Forelimb muscle (tissue), 1 donor: ENCODE data around the gene PDCD5. TPM values are rescaled to one million over a fixed set of nuclear protein-coding genes. Genes with fewer than 3 reads are reported as not detected.
"Not testable (repeated sequence)": the region's sequence is repeated elsewhere in the genome, so short reads cannot be mapped to it uniquely, and the experiment has no call there.

ENCODE experiments used
- DNase-seq: peaks from one replicate; pipeline ENCODE4 v3.0.0-alpha.2; 2013; ENCODE audit warnings: low read depth
- polyA plus RNA-seq: library from polyadenylated mRNA; unstranded; fragments of 120-200 nt; gene quantifications from one replicate; pipeline ENCODE4 v1.2.1, GENCODE V29; 2013; ENCODE audit not compliant: insufficient read length

PDCD5 gene
- polyA plus RNA-seq, 1 donor: 138 TPM

DNA sequence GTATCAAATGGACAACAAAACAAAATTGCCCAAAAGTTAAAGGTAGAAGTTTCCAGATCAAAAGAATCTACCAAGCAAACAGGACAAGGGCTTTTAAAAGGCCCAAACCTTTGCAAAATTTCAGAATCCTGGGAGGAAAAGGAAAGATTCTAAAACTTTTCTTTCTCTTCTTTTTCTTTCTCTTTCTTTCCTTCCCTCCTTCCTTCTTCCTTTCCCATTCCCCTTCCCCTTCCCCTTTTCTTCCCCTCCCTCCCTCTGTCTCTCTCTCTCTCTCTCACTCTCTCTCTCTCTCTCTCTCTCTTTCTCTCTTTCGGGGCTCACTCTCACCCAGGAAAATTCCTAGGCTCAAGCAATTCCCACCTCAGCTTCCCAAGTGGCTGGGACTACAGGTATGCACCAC is 4.2 kb upstream of the PDCD5 start:
- no peak for DNase-seq

DNA sequence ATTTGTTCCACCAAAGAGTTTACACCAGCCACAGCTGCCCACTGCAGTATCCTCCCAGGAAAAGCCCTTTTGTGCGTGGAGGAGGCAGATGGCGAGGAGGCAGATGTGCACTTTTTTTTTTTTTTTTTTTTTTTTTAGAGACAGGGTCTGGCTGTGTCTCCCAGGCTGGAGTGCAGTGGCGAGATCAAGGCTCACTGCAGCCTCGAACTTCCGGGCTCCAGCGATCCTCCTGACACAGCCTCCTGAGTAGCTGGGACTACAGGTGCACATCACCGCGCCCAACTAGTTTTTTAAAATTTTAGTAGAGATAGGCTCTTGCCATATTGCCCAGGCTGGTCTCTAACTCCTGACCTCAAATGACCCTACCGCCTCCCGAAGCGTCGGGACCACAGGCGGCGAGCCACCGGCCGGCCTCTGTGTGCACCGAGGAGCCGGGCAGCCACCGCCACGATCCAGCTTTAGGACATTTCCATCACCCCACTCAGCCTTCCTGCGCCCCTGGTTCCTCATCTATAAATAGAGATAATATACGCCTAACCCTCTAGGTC is 563 bp upstream of the PDCD5 start:
- DNase-seq: no peak

GRCh38 chr19:32581705-32582179 is 752 bp downstream of the PDCD5 start:
- no peak for DNase-seq

- not testable (repeated sequence) for DNase-seq
Observed at GRCh38 chr19:32587747-32588504, 6.9 kb downstream of the PDCD5 start.

- DNase-seq: no peak
Observed at GRCh38 chr19:32594021-32594420, 13.0 kb downstream of the PDCD5 start.

- no peak for DNase-seq
Observed at GRCh38 chr19:32595491-32595890, 14.5 kb downstream of the PDCD5 start.

- DNase-seq: no peak
Observed at GRCh38 chr19:32598022-32598421, 17.0 kb downstream of the PDCD5 start.

- no peak for DNase-seq
Observed at GRCh38 chr19:32599258-32599657, 18.3 kb downstream of the PDCD5 start.

- no peak for DNase-seq
Observed at GRCh38 chr19:32599736-32600157, 18.8 kb downstream of the PDCD5 start.

DNA sequence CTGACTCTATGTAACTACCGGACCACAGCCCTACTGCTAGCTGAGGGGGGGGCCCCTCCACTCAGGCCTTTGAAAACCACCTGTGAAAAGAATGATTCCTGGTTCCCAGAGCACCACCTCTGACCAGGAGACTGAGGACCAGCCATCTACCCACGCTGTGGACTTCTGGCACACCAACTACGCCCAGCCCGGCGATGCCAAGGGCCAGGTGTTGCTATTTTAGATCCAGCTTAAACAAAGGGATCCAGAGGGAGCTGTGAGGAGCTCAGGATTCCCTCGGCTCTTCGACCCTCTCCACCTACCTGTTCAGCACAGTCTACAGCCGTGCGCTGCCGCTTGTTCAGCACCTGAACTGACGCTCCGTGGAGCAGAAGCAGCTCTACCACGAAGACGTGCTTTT is 23.0 kb downstream of the PDCD5 start:
- no peak for DNase-seq

GRCh38 chr19:32605544-32605943 is 24.6 kb downstream of the PDCD5 start:
- no peak for DNase-seq

- no peak for DNase-seq
Observed at GRCh38 chr19:32606289-32606688, 25.3 kb downstream of the PDCD5 start.

DNA sequence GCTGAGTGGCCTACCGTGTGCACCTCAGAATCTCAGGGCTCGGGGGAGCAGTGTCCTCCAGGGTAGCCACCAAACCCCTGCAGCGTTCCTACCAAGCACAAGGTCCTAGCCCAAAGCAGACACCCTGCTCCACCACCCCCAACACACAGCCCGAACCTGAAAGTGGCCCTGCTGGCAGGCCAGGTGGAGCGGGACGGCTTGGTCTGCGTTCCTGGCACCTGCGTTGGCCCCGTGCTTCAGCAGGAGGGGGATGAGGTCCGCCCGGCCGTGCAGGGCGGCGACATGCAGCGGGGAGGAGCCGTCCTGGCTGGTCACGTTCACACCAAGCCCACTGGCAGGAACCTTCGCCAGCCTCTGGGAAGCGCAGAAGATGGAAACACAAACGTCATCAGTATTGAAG is 26.5 kb downstream of the PDCD5 start:
- DNase-seq: no peak

DNA sequence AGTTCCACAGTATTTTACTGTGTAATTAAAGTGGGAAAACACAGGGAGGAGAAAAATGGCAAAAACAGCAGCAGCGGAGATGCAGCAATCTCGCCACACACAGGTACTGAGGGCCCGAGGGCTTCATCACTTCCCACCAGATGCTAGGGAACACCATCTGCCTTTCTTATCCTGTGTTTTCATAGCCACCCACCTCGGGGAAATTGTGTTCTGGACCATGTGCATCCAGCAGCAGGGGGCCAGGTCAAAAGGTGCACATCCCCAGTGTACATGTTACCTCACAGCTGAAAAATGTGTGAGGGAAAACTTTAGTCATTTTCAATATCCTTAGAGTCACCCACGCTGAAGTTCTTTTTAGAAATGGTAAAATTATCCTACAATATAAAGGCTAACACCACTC is 30.2 kb downstream of the PDCD5 start:
- DNase-seq: no peak

DNA sequence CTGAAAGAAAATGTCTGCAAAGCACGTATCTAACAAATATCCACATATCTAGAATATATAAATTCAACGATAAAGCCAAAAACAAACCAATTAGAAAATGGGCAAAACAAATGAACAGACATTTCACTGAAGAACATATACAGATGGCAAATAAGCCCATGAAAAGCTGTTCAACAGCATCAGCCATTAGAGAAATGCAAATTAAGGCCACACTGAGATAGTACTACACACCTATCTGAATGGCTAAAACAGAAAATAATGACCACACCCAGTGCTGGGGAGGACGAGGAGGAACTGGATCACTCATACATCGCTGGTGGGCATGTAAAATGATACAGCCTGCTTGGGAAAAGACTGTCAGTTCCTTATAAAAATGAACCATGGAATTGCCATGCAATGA is 32.0 kb downstream of the PDCD5 start:
- no peak for DNase-seq

DNA sequence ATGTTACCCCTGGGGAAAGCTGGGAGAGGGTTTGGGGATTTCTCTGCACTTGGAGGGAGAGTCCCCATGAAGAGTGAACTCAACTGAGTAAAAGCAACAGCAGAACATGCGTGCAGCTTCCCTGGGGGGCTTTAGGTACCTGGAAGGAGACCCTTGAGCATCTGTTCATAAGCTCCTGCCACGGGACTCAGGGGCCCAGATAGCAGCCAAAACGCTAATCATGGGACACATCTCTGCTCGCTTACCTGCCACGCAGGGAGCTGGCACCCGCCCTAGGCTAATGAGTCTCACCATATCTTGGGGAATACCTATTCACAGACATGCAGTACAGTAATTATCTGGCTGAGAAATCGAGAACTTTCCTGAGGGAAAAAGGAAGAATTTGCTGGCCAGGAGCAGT is 33.9 kb downstream of the PDCD5 start:
- no peak for DNase-seq

- DNase-seq: no peak
Observed at GRCh38 chr19:32615569-32615968, 34.6 kb downstream of the PDCD5 start.

GRCh38 chr19:32619051-32619685 is 38.2 kb downstream of the PDCD5 start:
- no peak for DNase-seq

DNA sequence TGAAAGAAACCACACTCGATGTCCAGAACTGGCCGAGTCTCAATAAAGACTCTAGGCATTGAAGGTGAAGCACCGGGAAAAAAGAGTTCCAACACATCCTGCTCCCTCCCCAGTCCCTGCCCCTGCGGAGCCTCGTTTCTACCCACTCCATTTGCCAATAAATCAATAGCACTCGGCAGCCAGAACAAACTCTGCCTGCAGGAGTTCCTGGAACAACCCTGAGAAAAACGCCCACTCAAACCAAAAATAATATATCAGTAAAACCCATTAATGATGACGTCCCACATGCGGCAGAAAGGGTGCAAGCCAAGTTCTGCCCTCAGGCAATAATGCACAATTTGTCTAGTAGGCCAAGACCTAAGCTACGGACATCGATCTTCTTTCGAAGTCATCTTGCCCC is 41.0 kb downstream of the PDCD5 start:
- DNase-seq: no peak

- DNase-seq: no peak
Observed at GRCh38 chr19:32624410-32624809, 43.4 kb downstream of the PDCD5 start.

- no peak for DNase-seq
Observed at GRCh38 chr19:32626969-32627368, 46.0 kb downstream of the PDCD5 start.

GRCh38 chr19:32627714-32628270 is 46.8 kb downstream of the PDCD5 start:
- no peak for DNase-seq

- DNase-seq: no peak
Observed at GRCh38 chr19:32630338-32630737, 49.3 kb downstream of the PDCD5 start.
